Astrocyte (in vitro differentiated cells and primary cell): ENCODE data around the gene TRIO.

Source experiments
- CTCF ChIP-seq: IDR thresholded peaks from 2 replicates; pipeline ENCODE4 v1.5.1; 2011; ENCODE audit warnings: low read depth, mild to moderate bottlenecking, inconsistent platforms, low read length, moderate library complexity; ENCODE audit not compliant: insufficient read depth
- EZH2 ChIP-seq: IDR thresholded peaks from 2 replicates; pipeline ENCODE4 v1.6.1; 2012; ENCODE audit warnings: mild to moderate bottlenecking, low read length, inconsistent platforms; ENCODE audit not compliant: insufficient read depth

GRCh38 chr5:14557791-14558415 is 414.8 kb downstream of the TRIO start:
- no peak for TF ChIP-seq EZH2
- TF ChIP-seq CTCF: no peak
